GM12878 (cell line): Measurements from ENCODE around the gene CD27. TPM values are rescaled to one million over a fixed set of nuclear protein-coding genes. Genes with fewer than 3 reads are reported as not detected.

Experiments used
- ATAC-seq: fragments of 200-7000 bp; cut with Tn5 transposase; 3 replicates; pipeline ENCODE4 v1.9.1; 2020; ENCODE audit warnings: mild to moderate bottlenecking, moderate library complexity
- BruUV-seq: library from RNA; stranded (reverse); fragments of 400-500 nt; replicated peaks from 2 replicates; lab custom pipeline; 2021; lab: Mats Ljungman, UMichigan
- CTCF ChIA-PET: fragments of 300-600 bp; sonication (Branson Sonifier 250); formaldehyde crosslinking; extraction: SDS; loops from one replicate; lab custom pipeline; 2021; ENCODE audit warnings: inconsistent platforms; lab: Yijun Ruan, JAX
- POLR2A ChIA-PET: fragments of 350-600 bp; formaldehyde crosslinking; extraction: SDS; loops from one replicate; lab custom pipeline; 2021; ENCODE audit warnings: inconsistent platforms; lab: Charles Lee
- RAD21 ChIA-PET: fragments of 300-600 bp; sonication (Branson Sonifier 250); formaldehyde crosslinking; loops from one replicate; lab custom pipeline; 2023; ENCODE audit warnings: antibody characterized with exemption; ENCODE audit not compliant: unreplicated experiment; lab: Charles Lee
- SMC1A ChIA-PET: fragments of 300-600 bp; sonication (Branson Sonifier 250); formaldehyde crosslinking; loops from one replicate; lab custom pipeline; 2023; ENCODE audit not compliant: unreplicated experiment, uncharacterized antibody; lab: Charles Lee
- DNase-seq: peaks from one replicate; pipeline ENCODE4 v3.0.0-alpha.2; 2011; ENCODE audit warnings: low read depth, low spot score
- FAIRE-seq: peaks from 3 replicates; lab custom pipeline; 2011; peaks lifted over from hg19 to GRCh38; lab: Jason Lieb, UNC
- H2AFZ ChIP-seq: 2 replicates; pipeline ENCODE4 v1.6.0; 2011; ENCODE audit warnings: low read depth, low read length, control low read depth; ENCODE audit not compliant: control insufficient read depth
- H3K27ac ChIP-seq: 2 replicates; pipeline ENCODE4 v1.5.1; 2011; ENCODE audit warnings: control low read depth; ENCODE audit not compliant: control insufficient read depth, insufficient read depth
- H3K27me3 ChIP-seq, 2 experiments: replicated peaks in 1 of 2; 2 replicates each; pipeline versions ENCODE4 v1.6.0 to v1.6.1; 2011; ENCODE audit warnings: low read length in 1 of 2; ENCODE audit not compliant: control insufficient read depth in 2 of 2, insufficient read depth in 2 of 2
- H3K36me3 ChIP-seq, 2 experiments: 2 replicates each; pipeline ENCODE4 v1.5.1; 2011; ENCODE audit warnings: low read length in 1 of 2; ENCODE audit not compliant: control insufficient read depth in 2 of 2, insufficient read depth in 2 of 2
- H3K4me1 ChIP-seq: 2 replicates; pipeline ENCODE4 v1.6.1; 2011; ENCODE audit warnings: mild to moderate bottlenecking, low read length, moderate library complexity, mixed read lengths; ENCODE audit not compliant: control insufficient read depth, insufficient read depth
- H3K4me2 ChIP-seq: 2 replicates; pipeline ENCODE4 v1.6.0; 2011; ENCODE audit warnings: control low read depth; ENCODE audit not compliant: control insufficient read depth, insufficient read depth
- H3K4me3 ChIP-seq: fragments of 200-600 bp; sonication (generic); 2 replicates; pipeline ENCODE4 v1.5.1; 2016
- H3K79me2 ChIP-seq: 2 replicates; pipeline ENCODE4 v1.6.0; 2011; ENCODE audit warnings: low read length; ENCODE audit not compliant: control insufficient read depth, insufficient read depth
- H3K9ac ChIP-seq: 2 replicates; pipeline ENCODE4 v1.8.0; 2011; ENCODE audit warnings: low read length, control low read depth, mixed read lengths; ENCODE audit not compliant: control insufficient read depth, insufficient read depth
- H3K9me3 ChIP-seq: replicated peaks from 3 replicates; pipeline ENCODE4 v1.5.1; 2011; ENCODE audit warnings: mild to moderate bottlenecking, low read length; ENCODE audit not compliant: control insufficient read depth, insufficient read depth
- H4K20me1 ChIP-seq: 2 replicates; pipeline ENCODE4 v1.6.0; 2011; ENCODE audit not compliant: control insufficient read depth, insufficient read depth
- BHLHE40 ChIP-seq, 2 experiments: fragments of 450-650 bp in 1 of 2; IDR thresholded peaks; 2 replicates each; pipeline ENCODE4 v1.6.1; 2011 to 2017; ENCODE audit warnings: low read depth in 2 of 2, borderline replicate concordance in 1 of 2, improper control_type of control experiment in 1 of 2, low read length in 1 of 2, mild to moderate bottlenecking in 1 of 2
- BRCA1 ChIP-seq: IDR thresholded peaks from 2 replicates; pipeline ENCODE4 v1.6.1; 2011; ENCODE audit warnings: low read depth, low read length, improper control_type of control experiment
- CBX5 ChIP-seq: sonication (generic); IDR thresholded peaks from 2 replicates; pipeline ENCODE4 v1.6.1; 2016; ENCODE audit warnings: low read depth, moderate library complexity, mild to moderate bottlenecking, inconsistent platforms
- ESRRA ChIP-seq: IDR thresholded peaks from 2 replicates; pipeline ENCODE4 v1.6.1; 2012; ENCODE audit warnings: mild to moderate bottlenecking, low read length, improper control_type of control experiment
- JUNB ChIP-seq: IDR thresholded peaks from 2 replicates; pipeline ENCODE4 v1.6.1; 2016; ENCODE audit warnings: antibody characterized with exemption, mild to moderate bottlenecking
- MEF2B ChIP-seq: fragments of 450-650 bp; IDR thresholded peaks from 2 replicates; pipeline ENCODE4 v1.6.1; 2018; ENCODE audit warnings: mild to moderate bottlenecking, moderate library complexity; ENCODE audit not compliant: partially characterized antibody, poor library complexity, severe bottlenecking
- NFXL1 ChIP-seq: fragments of 450-650 bp; IDR thresholded peaks from 2 replicates; pipeline ENCODE4 v1.6.1; 2017; ENCODE audit warnings: antibody characterized with exemption, mild to moderate bottlenecking, borderline replicate concordance
- NR2C2 ChIP-seq: IDR thresholded peaks from 2 replicates; pipeline ENCODE4 v1.6.1; 2011; ENCODE audit warnings: borderline replicate concordance, low read depth; ENCODE audit not compliant: control insufficient read depth, insufficient read length
- SMARCA5 ChIP-seq: fragments of 450-650 bp; IDR thresholded peaks from 2 replicates; pipeline ENCODE4 v1.6.1; 2017; ENCODE audit warnings: mild to moderate bottlenecking
- ZNF207 ChIP-seq: fragments of 450-650 bp; IDR thresholded peaks from 2 replicates; pipeline ENCODE4 v1.6.1; 2014; ENCODE audit warnings: antibody characterized with exemption, mild to moderate bottlenecking, borderline replicate concordance
- ZSCAN29 ChIP-seq: fragments of 450-650 bp; IDR thresholded peaks from 2 replicates; pipeline ENCODE4 v1.6.1; 2017; ENCODE audit warnings: mild to moderate bottlenecking, moderate library complexity
- WGBS: methylation state at CpG from one replicate; pipeline ENCODE4 v1.1.6; 2016; ENCODE audit warnings: low lambda C conversion rate; ENCODE audit not compliant: insufficient replicate concordance, insufficient coverage; ENCODE audit errors: missing lambda C conversion rate; 5-methylcytosine and 5-hydroxymethylcytosine counted together
- in situ Hi-C: fragments of 300-500 bp; cut with MboI; formaldehyde crosslinking; loops from 9 replicates; pipeline ENCODE4 v1.14.3; 2018; ENCODE audit warnings: mixed read lengths
- intact Hi-C: fragments of 100-400 bp; cut with micrococcal nuclease; formaldehyde crosslinking; loops from one replicate; pipeline ENCODE4 v1.14.2; 2022; ENCODE audit not compliant: unreplicated experiment
- polyA plus RNA-seq, 11 experiments: library from polyadenylated mRNA; depleted of rRNA in 4 of 11; unstranded in 6 of 11; stranded (reverse) in 5 of 11; fragments of >200 nt; fragmentation: Nextera tagmentation in 4 of 11; fragmentation: Illumina TruSeq in 1 of 11; extraction: Ambion mirVana in 4 of 11; extraction: Trizol in 1 of 11; gene quantifications; 1 replicate in 1 of 11; 2 replicates in 10 of 11; pipeline versions ENCODE4 v1.2.1 to v1.2.3, GENCODE V29; 2011 to 2016; ENCODE audit warnings: inconsistent platforms in 2 of 11, missing spikeins in 2 of 11, low read depth in 1 of 11
- total RNA-seq, 4 experiments: library from RNA; depleted of rRNA in 3 of 4; stranded (reverse); fragments of >200 nt in 3 of 4; fragmentation: Illumina TruSeq in 1 of 4; extraction: Trizol in 1 of 4; gene quantifications; 2 replicates each; pipeline versions ENCODE4 v1.2.1 to v1.2.3, GENCODE V29; 2013 to 2021
- TF ChIP-seq, protein P1 (sequence below): IDR thresholded peaks from 2 replicates; pipeline ENCODE4 v1.6.1; 2012; ENCODE audit warnings: low read depth, low read length, improper control_type of control experiment
- TF ChIP-seq, protein P2 (sequence below): IDR thresholded peaks from 2 replicates; pipeline ENCODE4 v1.6.1; 2011; ENCODE audit warnings: low read depth, low read length, improper control_type of control experiment, borderline replicate concordance
- TF ChIP-seq, protein P3 (sequence below), 3 experiments: IDR thresholded peaks in 2 of 3; conservative IDR thresholded peaks in 1 of 3; 2 replicates each; pipeline ENCODE4 v1.5.1; 2011; ENCODE audit warnings: low read depth in 3 of 3, low read length in 3 of 3, mild to moderate bottlenecking in 3 of 3, control low read depth in 2 of 3, moderate library complexity in 2 of 3, inconsistent platforms in 1 of 3, mixed read lengths in 1 of 3; ENCODE audit not compliant: control insufficient read depth in 2 of 3, insufficient read depth in 1 of 3; ENCODE audit errors: extremely low read depth in 1 of 3
- TF ChIP-seq, protein P4 (sequence below): IDR thresholded peaks from 2 replicates; pipeline ENCODE4 v1.6.1; 2011; ENCODE audit warnings: borderline replicate concordance, low read depth, mild to moderate bottlenecking, moderate library complexity, mixed read lengths, low read length; ENCODE audit not compliant: insufficient read depth; ENCODE audit errors: extremely low read length

The CD27 gene
- total and polyA plus RNA-seq, 10 of the 15 experiments (the other 5 are each of a cell fraction or from before 2014, with no cell fraction given), result 4.9 to 184 (median 106) TPM

DNA sequence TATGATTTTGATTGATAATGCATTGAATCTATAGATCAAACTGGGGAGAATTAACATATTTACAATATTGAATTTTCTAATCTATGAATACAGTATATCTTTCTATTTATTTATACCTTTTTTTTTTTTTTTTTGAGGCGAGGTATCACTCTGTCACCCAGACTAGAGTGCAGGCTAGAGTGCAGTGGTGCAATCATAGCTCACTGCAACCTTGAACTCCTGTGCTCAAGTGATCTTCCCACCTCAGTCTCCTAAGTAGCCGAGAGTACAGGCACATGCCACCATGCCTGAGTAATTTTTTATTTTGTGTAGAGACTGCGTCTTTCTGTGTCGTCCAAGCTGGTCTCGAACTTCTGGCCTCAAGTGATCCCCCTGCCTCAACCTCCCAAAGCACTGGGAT is 40.4 kb upstream of the CD27 start (continued):
- no peak for TF ChIP-seq NR2C2
- TF ChIP-seq BHLHE40 (IDR thresholded peaks at IDR 0.05; ENCODE audit: borderline replicate concordance in 1 of 2, low read depth in 2 of 2, low read length in 1 of 2), result no peak
- no peak for TF ChIP-seq MEF2B

DNA sequence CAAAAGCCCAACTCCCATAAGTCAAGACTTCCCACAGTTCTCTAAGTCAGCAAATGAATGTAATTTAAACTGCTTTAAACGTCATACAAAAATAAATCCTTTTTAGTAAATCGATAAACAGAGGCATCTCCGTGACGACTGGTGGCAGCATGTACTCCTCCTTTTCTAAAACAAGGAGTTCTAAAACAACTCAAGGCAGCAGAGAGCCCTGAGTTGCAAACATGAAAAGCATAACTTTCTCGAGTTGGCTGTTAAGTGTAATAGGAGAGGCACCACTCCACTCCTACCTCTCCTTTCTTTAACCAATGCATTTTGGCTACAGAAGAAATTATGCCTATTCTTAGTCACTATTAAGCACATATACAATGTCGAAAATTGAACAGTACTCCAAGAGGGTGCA is 38.8 kb upstream of the CD27 start:
- H3K27ac ChIP-seq, result no peak overlapping the region
- 43% methylated on average over 6 of the region's 6 CpGs for WGBS
- no peaks in the 10 kb centered on the region for H3K36me3 ChIP-seq
- H3K4me3 ChIP-seq, result no peak overlapping the region
- in situ Hi-C loops (no loop called here), intact Hi-C loops (no loop called here)
- POLR2A ChIA-PET, result no interaction called here
- RAD21 ChIA-PET, result no interaction called here
- DNase-seq (no peak), ATAC-seq (no peak), FAIRE-seq (no peak)
- H2AFZ ChIP-seq, result no peak overlapping the region
- no peaks in the 10 kb centered on the region for H3K79me2 ChIP-seq
- no peaks in the 10 kb centered on the region for H4K20me1 ChIP-seq
- SMC1A ChIA-PET, result no interaction called here
- no TSS peak for BruUV-seq
- no peaks in the 10 kb centered on the region for H3K4me1 ChIP-seq
- no peaks in the 10 kb centered on the region; a peak in 1 of 4 replicates for H3K27me3 ChIP-seq
- no peaks in the 10 kb centered on the region for H3K9me3 ChIP-seq
- no peak overlapping the region for H3K9ac ChIP-seq
- CTCF ChIA-PET, result interaction anchor here (0.7 kb wide), 1 partner anchor 20 kb away, joined by 3 read pairs; no protein-coding TSS in a partner anchor
- no peak overlapping the region for H3K4me2 ChIP-seq
- TF ChIP-seq CBX5, result no peak
- no peak for TF ChIP-seq MEF2B
- TF ChIP-seq, protein P1, sequence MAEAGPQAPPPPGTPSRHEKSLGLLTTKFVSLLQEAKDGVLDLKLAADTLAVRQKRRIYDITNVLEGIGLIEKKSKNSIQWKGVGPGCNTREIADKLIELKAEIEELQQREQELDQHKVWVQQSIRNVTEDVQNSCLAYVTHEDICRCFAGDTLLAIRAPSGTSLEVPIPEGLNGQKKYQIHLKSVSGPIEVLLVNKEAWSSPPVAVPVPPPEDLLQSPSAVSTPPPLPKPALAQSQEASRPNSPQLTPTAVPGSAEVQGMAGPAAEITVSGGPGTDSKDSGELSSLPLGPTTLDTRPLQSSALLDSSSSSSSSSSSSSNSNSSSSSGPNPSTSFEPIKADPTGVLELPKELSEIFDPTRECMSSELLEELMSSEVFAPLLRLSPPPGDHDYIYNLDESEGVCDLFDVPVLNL, result no peak
- TF ChIP-seq NFXL1, result no peak
- no peak for TF ChIP-seq ESRRA
- TF ChIP-seq, protein P2, sequence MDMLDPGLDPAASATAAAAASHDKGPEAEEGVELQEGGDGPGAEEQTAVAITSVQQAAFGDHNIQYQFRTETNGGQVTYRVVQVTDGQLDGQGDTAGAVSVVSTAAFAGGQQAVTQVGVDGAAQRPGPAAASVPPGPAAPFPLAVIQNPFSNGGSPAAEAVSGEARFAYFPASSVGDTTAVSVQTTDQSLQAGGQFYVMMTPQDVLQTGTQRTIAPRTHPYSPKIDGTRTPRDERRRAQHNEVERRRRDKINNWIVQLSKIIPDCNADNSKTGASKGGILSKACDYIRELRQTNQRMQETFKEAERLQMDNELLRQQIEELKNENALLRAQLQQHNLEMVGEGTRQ, result no peak
- TF ChIP-seq, protein P3, sequence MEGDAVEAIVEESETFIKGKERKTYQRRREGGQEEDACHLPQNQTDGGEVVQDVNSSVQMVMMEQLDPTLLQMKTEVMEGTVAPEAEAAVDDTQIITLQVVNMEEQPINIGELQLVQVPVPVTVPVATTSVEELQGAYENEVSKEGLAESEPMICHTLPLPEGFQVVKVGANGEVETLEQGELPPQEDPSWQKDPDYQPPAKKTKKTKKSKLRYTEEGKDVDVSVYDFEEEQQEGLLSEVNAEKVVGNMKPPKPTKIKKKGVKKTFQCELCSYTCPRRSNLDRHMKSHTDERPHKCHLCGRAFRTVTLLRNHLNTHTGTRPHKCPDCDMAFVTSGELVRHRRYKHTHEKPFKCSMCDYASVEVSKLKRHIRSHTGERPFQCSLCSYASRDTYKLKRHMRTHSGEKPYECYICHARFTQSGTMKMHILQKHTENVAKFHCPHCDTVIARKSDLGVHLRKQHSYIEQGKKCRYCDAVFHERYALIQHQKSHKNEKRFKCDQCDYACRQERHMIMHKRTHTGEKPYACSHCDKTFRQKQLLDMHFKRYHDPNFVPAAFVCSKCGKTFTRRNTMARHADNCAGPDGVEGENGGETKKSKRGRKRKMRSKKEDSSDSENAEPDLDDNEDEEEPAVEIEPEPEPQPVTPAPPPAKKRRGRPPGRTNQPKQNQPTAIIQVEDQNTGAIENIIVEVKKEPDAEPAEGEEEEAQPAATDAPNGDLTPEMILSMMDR (IDR thresholded peaks at IDR 0.05 in 2 of 3, conservative IDR thresholded peaks at IDR 0.05 in 1 of 3; ENCODE audit: control insufficient read depth in 2 of 3, extremely low read depth in 1 of 3, insufficient read depth in 1 of 3, low read depth in 3 of 3, low read length in 3 of 3), result no peak
- TF ChIP-seq ZNF207, result no peak
- TF ChIP-seq JUNB, result no peak
- TF ChIP-seq SMARCA5, result no peak
- TF ChIP-seq ZSCAN29, result no peak
- no peak for TF ChIP-seq BRCA1
- TF ChIP-seq, protein P4, sequence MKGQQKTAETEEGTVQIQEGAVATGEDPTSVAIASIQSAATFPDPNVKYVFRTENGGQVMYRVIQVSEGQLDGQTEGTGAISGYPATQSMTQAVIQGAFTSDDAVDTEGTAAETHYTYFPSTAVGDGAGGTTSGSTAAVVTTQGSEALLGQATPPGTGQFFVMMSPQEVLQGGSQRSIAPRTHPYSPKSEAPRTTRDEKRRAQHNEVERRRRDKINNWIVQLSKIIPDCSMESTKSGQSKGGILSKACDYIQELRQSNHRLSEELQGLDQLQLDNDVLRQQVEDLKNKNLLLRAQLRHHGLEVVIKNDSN, result no peak
